Effector CD8-positive, alpha-beta T cell (primary cell): ENCODE results near the gene KRT20.
"Not testable (repeated sequence)": the region's sequence is repeated elsewhere in the genome, so short reads cannot be mapped to it uniquely, and the experiment has no call there.

Experiments used
- DNase-seq: peaks from one replicate; lab custom pipeline; 2025; lab: John Stamatoyannopoulos, UW

KRT20 gene

GRCh38 chr17:40896916-40897455 lies 11.9 kb upstream of the KRT20 start:
- no peak for DNase-seq

- DNase-seq = no peak
Observed at GRCh38 chr17:40895106-40895730, 10.2 kb upstream of the KRT20 start.

- DNase-seq = no peak
Observed at GRCh38 chr17:40888196-40888720, 3.2 kb upstream of the KRT20 start.

GRCh38 chr17:40886090-40886489 lies 1.0 kb upstream of the KRT20 start:
- DNase-seq = no peak

GRCh38 chr17:40883626-40884334 lies 1.3 kb downstream of the KRT20 start:
- no peak for DNase-seq

- DNase-seq = no peak
Observed at GRCh38 chr17:40883031-40883430, 2.0 kb downstream of the KRT20 start.

- no peak for DNase-seq
Observed at GRCh38 chr17:40879026-40879425, 6.0 kb downstream of the KRT20 start.

- DNase-seq = no peak
Observed at GRCh38 chr17:40878044-40878443, 7.0 kb downstream of the KRT20 start.

- DNase-seq = no peak
Observed at GRCh38 chr17:40873801-40874200, 11.2 kb downstream of the KRT20 start.

- DNase-seq = no peak
Observed at GRCh38 chr17:40873255-40873654, 11.8 kb downstream of the KRT20 start.

- DNase-seq = no peak
Observed at GRCh38 chr17:40872416-40872815, 12.6 kb downstream of the KRT20 start.

- DNase-seq = no peak
Observed at GRCh38 chr17:40871316-40871715, 13.7 kb downstream of the KRT20 start.

- no peak for DNase-seq
Observed at GRCh38 chr17:40870136-40870535, 14.9 kb downstream of the KRT20 start.

GRCh38 chr17:40866838-40867237 lies 18.2 kb downstream of the KRT20 start, which contains the start of gene KRT12:
Gene KRT12 (minus strand): TSS chr17:40867223. CDS start chr17:40867186, 37 bp downstream.
- no peak for DNase-seq

- no peak for DNase-seq
Observed at GRCh38 chr17:40864661-40865390, 20.2 kb downstream of the KRT20 start.

- no peak for DNase-seq
Observed at GRCh38 chr17:40862985-40863733, 21.9 kb downstream of the KRT20 start.

GRCh38 chr17:40859536-40859935 lies 25.5 kb downstream of the KRT20 start:
- DNase-seq = no peak

- DNase-seq = not testable (repeated sequence)
Observed at GRCh38 chr17:40858667-40859066, 26.4 kb downstream of the KRT20 start.

GRCh38 chr17:40857535-40857934 lies 27.5 kb downstream of the KRT20 start:
- no peak for DNase-seq

GRCh38 chr17:40854175-40854814 lies 30.7 kb downstream of the KRT20 start:
- DNase-seq = no peak

GRCh38 chr17:40852364-40852763 lies 32.7 kb downstream of the KRT20 start:
- no peak for DNase-seq
